ENCODE measurements around the gene EDDM3A. TPM values are rescaled to one million over a fixed set of nuclear protein-coding genes. Genes with fewer than 3 reads are reported as not detected.
A peak's percentile ranks its signal among the peaks of the same experiment; 100 is the strongest.
"Not testable (repeated sequence)": the region's sequence is repeated elsewhere in the genome, so short reads cannot be mapped to it uniquely, and the experiment has no call there.

Gene EDDM3A
- total RNA-seq, 1 experiment from 2014 or later, result not detected

- no peaks in the 10 kb centered on the region for H3K27me3 Mint-ChIP-seq (ENCODE audit: unreplicated experiment)
- CTCF ChIA-PET, result interaction anchor here (2.9 kb wide), 1 partner anchor 157 kb away, joined by 19 read pairs; no protein-coding TSS in a partner anchor
- H3K27ac Mint-ChIP-seq (ENCODE audit: unreplicated experiment), result peak overlapping the region; percentile 20
- no TSS peak for BruUV-seq (replicated peaks)
- no peak overlapping the region for H3K4me3 Mint-ChIP-seq (ENCODE audit: low read depth, unreplicated experiment)
- TF ChIP-seq CTCF (IDR thresholded peaks at IDR 0.05; ENCODE audit: unreplicated experiment), result no peak
- DNase-seq, result no peak
- H3K9me3 Mint-ChIP-seq (ENCODE audit: low read depth, unreplicated experiment), result no peaks in the 10 kb centered on the region
- H3K4me1 Mint-ChIP-seq (ENCODE audit: low read depth, unreplicated experiment), result peaks cover 9% of the 10 kb centered on the region
- intact Hi-C loops (cut with micrococcal nuclease; ENCODE audit: unreplicated experiment), result loop anchor here (5.0 kb wide), 2 partner anchors 63 to 273 kb away; no protein-coding TSS in a partner anchor
- no peaks in the 10 kb centered on the region for H3K36me3 Mint-ChIP-seq (ENCODE audit: insufficient read depth, unreplicated experiment)
Measured at GRCh38 chr14:20698934-20699333, 46.8 kb upstream of the EDDM3A start.

- H3K4me3 Mint-ChIP-seq (ENCODE audit: low read depth, unreplicated experiment), result no peak overlapping the region
- no peaks in the 10 kb centered on the region for H3K9me3 Mint-ChIP-seq (ENCODE audit: low read depth, unreplicated experiment)
- BruUV-seq (replicated peaks), result no TSS peak
- no peak for TF ChIP-seq CTCF (IDR thresholded peaks at IDR 0.05; ENCODE audit: unreplicated experiment)
- intact Hi-C loops (cut with micrococcal nuclease; ENCODE audit: unreplicated experiment), result loop anchor here (5.0 kb wide), 2 partner anchors 62 to 272 kb away; no protein-coding TSS in a partner anchor
- peaks cover 9% of the 10 kb centered on the region for H3K4me1 Mint-ChIP-seq (ENCODE audit: low read depth, unreplicated experiment)
- no peaks in the 10 kb centered on the region for H3K36me3 Mint-ChIP-seq (ENCODE audit: insufficient read depth, unreplicated experiment)
- no peak for DNase-seq
- no peaks in the 10 kb centered on the region for H3K27me3 Mint-ChIP-seq (ENCODE audit: unreplicated experiment)
- CTCF ChIA-PET, result interaction anchor here (1.1 kb wide), 1 partner anchor 9 kb away, joined by 3 read pairs; no protein-coding TSS in a partner anchor
- no peak overlapping the region for H3K27ac Mint-ChIP-seq (ENCODE audit: unreplicated experiment)
Measured at GRCh38 chr14:20699931-20700330, 45.8 kb upstream of the EDDM3A start.

GRCh38 chr14:20700965-20701364 lies 44.7 kb upstream of the EDDM3A start:
- intact Hi-C loops (cut with micrococcal nuclease; ENCODE audit: unreplicated experiment); BruUV-seq (replicated peaks); H3K9me3 Mint-ChIP-seq (ENCODE audit: low read depth, unreplicated experiment); H3K27ac Mint-ChIP-seq (ENCODE audit: unreplicated experiment); H3K4me1 Mint-ChIP-seq (ENCODE audit: low read depth, unreplicated experiment); H3K4me3 Mint-ChIP-seq (ENCODE audit: low read depth, unreplicated experiment); DNase-seq; H3K36me3 Mint-ChIP-seq (ENCODE audit: insufficient read depth, unreplicated experiment); CTCF ChIA-PET; H3K27me3 Mint-ChIP-seq (ENCODE audit: unreplicated experiment): not testable (repeated sequence)

- no peak for TF ChIP-seq CTCF (IDR thresholded peaks at IDR 0.05; ENCODE audit: unreplicated experiment)
- BruUV-seq (replicated peaks), result no TSS peak
- Mint-ChIP-seq H3K4me3 (ENCODE audit: low read depth, unreplicated experiment) (no peak overlapping the region), H3K36me3 (ENCODE audit: insufficient read depth, unreplicated experiment) (no peaks in the 10 kb centered on the region), H3K27ac (ENCODE audit: unreplicated experiment) (no peak overlapping the region), H3K4me1 (ENCODE audit: low read depth, unreplicated experiment) (peaks cover 5% of the 10 kb centered on the region), H3K27me3 (ENCODE audit: unreplicated experiment) (no peaks in the 10 kb centered on the region), H3K9me3 (ENCODE audit: low read depth, unreplicated experiment) (no peaks in the 10 kb centered on the region)
- no peak for DNase-seq
- intact Hi-C loops (cut with micrococcal nuclease; ENCODE audit: unreplicated experiment), result loop anchor here (2.0 to 5.0 kb wide), 2 partner anchors 36 to 95 kb away; partner anchors contain the start of gene RNASE1
- CTCF ChIA-PET, result interaction anchor here (0.7 to 1.4 kb wide), 3 partner anchors 18 to 151 kb away, joined by 3 to 4 read pairs (median 3); no protein-coding TSS in a partner anchor
Measured at GRCh38 chr14:20706657-20707355, 38.9 kb upstream of the EDDM3A start.

GRCh38 chr14:20707622-20708021 lies 38.1 kb upstream of the EDDM3A start:
- no peak overlapping the region for H3K4me3 Mint-ChIP-seq (ENCODE audit: low read depth, unreplicated experiment)
- H3K27me3 Mint-ChIP-seq (ENCODE audit: unreplicated experiment), result no peaks in the 10 kb centered on the region
- no peak for TF ChIP-seq CTCF (IDR thresholded peaks at IDR 0.05; ENCODE audit: unreplicated experiment)
- intact Hi-C loops (cut with micrococcal nuclease; ENCODE audit: unreplicated experiment), result loop anchor here (2.0 to 5.0 kb wide), 2 partner anchors 35 to 95 kb away; partner anchors contain the start of gene RNASE1
- CTCF ChIA-PET, result interaction anchor here (0.6 to 1.4 kb wide), 5 partner anchors 12 to 263 kb away, joined by 3 to 4 read pairs (median 3); no protein-coding TSS in a partner anchor
- H3K9me3 Mint-ChIP-seq (ENCODE audit: low read depth, unreplicated experiment), result no peaks in the 10 kb centered on the region
- no TSS peak for BruUV-seq (replicated peaks)
- DNase-seq, result peak; percentile 75
- H3K27ac Mint-ChIP-seq (ENCODE audit: unreplicated experiment), result no peak overlapping the region
- H3K36me3 Mint-ChIP-seq (ENCODE audit: insufficient read depth, unreplicated experiment), result no peaks in the 10 kb centered on the region
- peaks cover 8% of the 10 kb centered on the region for H3K4me1 Mint-ChIP-seq (ENCODE audit: low read depth, unreplicated experiment)

All from Calu3 (cell line).